K562 (cell line): ENCODE data around the gene DTX4. TPM values are rescaled to one million over a fixed set of nuclear protein-coding genes. Genes with fewer than 3 reads are reported as not detected.

Source experiments
- ATAC-seq: fragments of 200-7000 bp; cut with Tn5 transposase; 3 replicates; pipeline ENCODE4 v1.9.1; 2020; ENCODE audit warnings: moderate library complexity
- BruUV-seq: library from RNA; stranded (reverse); fragments of 400-500 nt; replicated peaks from 2 replicates; lab custom pipeline; 2021; lab: Mats Ljungman, UMichigan
- CTCF ChIA-PET: fragments of 300-600 bp; formaldehyde crosslinking; extraction: SDS; loops from one replicate; lab custom pipeline; 2021; ENCODE audit warnings: low intra/inter-chr PET ratio; lab: Yijun Ruan, JAX
- POLR2A ChIA-PET: fragments of 300-600, 350-650 bp; sonication (Branson Sonifier 250); formaldehyde crosslinking; extraction: SDS; loops from one replicate; lab custom pipeline; 2021; ENCODE audit warnings: antibody characterized with exemption, inconsistent platforms; lab: Yijun Ruan, JAX
- DNase-seq, 4 experiments: peaks; one replicate each; pipeline versions ENCODE4 v3.0.0 to v3.0.0-alpha.2; 2011 to 2018; ENCODE audit warnings: low spot score in 3 of 4, mixed read lengths in 3 of 4; ENCODE audit errors: extremely low read depth in 1 of 4
- FAIRE-seq: peaks from 2 replicates; lab custom pipeline; 2011; peaks lifted over from hg19 to GRCh38; lab: Jason Lieb, UNC
- H2AFZ ChIP-seq: 2 replicates; pipeline ENCODE4 v1.6.0; 2011; ENCODE audit warnings: low read depth, low read length, control low read depth, inconsistent platforms
- H3K27ac ChIP-seq: fragments of 200-600 bp; 3 replicates; pipeline ENCODE4 v1.8.0; 2011; ENCODE audit warnings: low read depth, mild to moderate bottlenecking, control low read depth, inconsistent platforms, low read length, moderate library complexity, mixed read lengths; ENCODE audit errors: extremely low read depth
- H3K27me3 ChIP-seq, 2 experiments: fragments of 300-600 bp in 1 of 2; 2 replicates in 1 of 2; 3 replicates in 1 of 2; pipeline versions ENCODE4 v1.6.0 to v1.8.0; 2011; ENCODE audit warnings: inconsistent platforms in 2 of 2, low read length in 2 of 2, mild to moderate bottlenecking in 1 of 2, mixed read lengths in 1 of 2, moderate library complexity in 1 of 2; ENCODE audit not compliant: control insufficient read depth in 2 of 2, insufficient read depth in 2 of 2
- H3K36me3 ChIP-seq: fragments of 300-600 bp; 3 replicates; pipeline ENCODE4 v1.8.0; 2011; ENCODE audit warnings: mild to moderate bottlenecking, low read length, inconsistent platforms; ENCODE audit not compliant: control insufficient read depth, insufficient read depth
- H3K4me1 ChIP-seq, 2 experiments: fragments of 200-600 bp in 1 of 2; replicated peaks in 1 of 2; 2 replicates in 1 of 2; 3 replicates in 1 of 2; pipeline versions ENCODE4 v1.5.1 to v1.8.0; 2011; ENCODE audit warnings: inconsistent platforms in 2 of 2, low read length in 2 of 2, mild to moderate bottlenecking in 1 of 2, mixed read lengths in 1 of 2, moderate library complexity in 1 of 2; ENCODE audit not compliant: control insufficient read depth in 2 of 2, insufficient read depth in 2 of 2
- H3K4me2 ChIP-seq: 2 replicates; pipeline ENCODE4 v1.6.1; 2011; ENCODE audit warnings: low read length, control low read depth, inconsistent platforms, mixed read lengths; ENCODE audit not compliant: insufficient read depth
- H3K4me3 ChIP-seq: fragments of 200-600 bp; sonication (generic), shearing (Covaris generic); 2 replicates; pipeline ENCODE4 v1.5.1; 2016; ENCODE audit warnings: control low read depth, inconsistent platforms
- H3K79me2 ChIP-seq: fragments of 200-600 bp; 3 replicates; pipeline ENCODE4 v1.8.0; 2011; ENCODE audit warnings: low read length, inconsistent platforms; ENCODE audit not compliant: control insufficient read depth, insufficient read depth
- H3K9ac ChIP-seq, 2 experiments: 2 replicates each; pipeline versions ENCODE4 v1.6.0 to v1.6.1; 2011; ENCODE audit warnings: low read depth in 2 of 2, low read length in 2 of 2, control low read depth in 1 of 2, inconsistent platforms in 1 of 2, mild to moderate bottlenecking in 1 of 2, mixed read lengths in 1 of 2; ENCODE audit not compliant: insufficient read depth in 1 of 2
- H3K9me1 ChIP-seq: one replicate; pipeline ENCODE4 v1.6.0; 2011; ENCODE audit warnings: inconsistent platforms, mild to moderate bottlenecking, low read length, moderate library complexity; ENCODE audit not compliant: control insufficient read depth, insufficient read depth
- H3K9me3 ChIP-seq: replicated peaks from 2 replicates; pipeline ENCODE4 v1.5.1; 2011; ENCODE audit warnings: low read depth, low read length, inconsistent platforms; ENCODE audit not compliant: control insufficient read depth, insufficient read depth
- H4K20me1 ChIP-seq: replicated peaks from 2 replicates; pipeline ENCODE4 v1.6.1; 2011; ENCODE audit warnings: low read length, inconsistent platforms, mixed read lengths; ENCODE audit not compliant: control insufficient read depth, insufficient read depth
- MCM3 ChIP-seq: fragments of 450-650 bp; IDR thresholded peaks from 2 replicates; pipeline ENCODE4 v1.6.1; 2016
- POLR2A ChIP-seq: fragments of 450-650 bp; conservative IDR thresholded peaks from 2 replicates; pipeline ENCODE4 v1.6.1; 2016
- RBM15 ChIP-seq: fragments of 200-400 bp; formaldehyde crosslinking; IDR thresholded peaks from 2 replicates; pipeline ENCODE4 v1.6.1; 2018; ENCODE audit warnings: mild to moderate bottlenecking, low read length, moderate library complexity; ENCODE audit not compliant: insufficient read depth
- SMARCA5 ChIP-seq: fragments of 450-650 bp; IDR thresholded peaks from 2 replicates; pipeline ENCODE4 v1.6.1; 2016
- WGBS: fragments of 100-300 bp; shearing (Covaris generic); methylation state at CpG from one replicate; pipeline ENCODE4 v1.1.6; 2016; ENCODE audit warnings: low coverage, mixed read lengths; ENCODE audit not compliant: insufficient coverage; ENCODE audit errors: missing lambda C conversion rate; 5-methylcytosine and 5-hydroxymethylcytosine counted together
- in situ Hi-C: fragments of 300-500 bp; cut with MboI; formaldehyde crosslinking; loops from 4 replicates; pipeline ENCODE4 v1.15.0; 2018; ENCODE audit warnings: inconsistent platforms, mixed read lengths
- intact Hi-C: fragments of 100-400 bp; cut with micrococcal nuclease; formaldehyde crosslinking; loops from 2 replicates; pipeline ENCODE4 v1.14.2; 2022
- polyA plus RNA-seq, 8 experiments: library from polyadenylated mRNA; depleted of rRNA in 4 of 8; stranded (reverse) in 5 of 8; unstranded in 3 of 8; fragments of >200 nt; fragmentation: Nextera tagmentation in 2 of 8; fragmentation: Illumina TruSeq in 1 of 8; extraction: Ambion mirVana in 2 of 8; extraction: Trizol in 1 of 8; gene quantifications; 2 replicates each; pipeline versions ENCODE4 v1.2.1 to v1.2.3, GENCODE V29; 2011 to 2014; ENCODE audit warnings: inconsistent platforms in 1 of 8, missing spikeins in 1 of 8
- total RNA-seq, 7 experiments: library from RNA; depleted of rRNA in 6 of 7; stranded (reverse); fragments of >200 nt in 6 of 7; fragmentation: Illumina TruSeq in 2 of 7; extraction: Trizol in 2 of 7; gene quantifications; 2 replicates each; pipeline versions ENCODE4 v1.2.1 to v1.2.3, GENCODE V29; 2011 to 2021; ENCODE audit warnings: low replicate concordance in 1 of 7
- TF ChIP-seq, protein P1 (sequence below): sonication (generic); formaldehyde crosslinking; IDR thresholded peaks from 2 replicates; pipeline ENCODE4 v1.8.0; 2022; ENCODE audit warnings: mild to moderate bottlenecking, missing genetic modification reagents, borderline replicate concordance

The DTX4 gene
- total and polyA plus RNA-seq, 9 of the 15 experiments (the other 6 are each of a cell fraction or from before 2014, with no cell fraction given), result 0.03 to 0.47 (median 0.04) TPM; not detected in 4

DNA sequence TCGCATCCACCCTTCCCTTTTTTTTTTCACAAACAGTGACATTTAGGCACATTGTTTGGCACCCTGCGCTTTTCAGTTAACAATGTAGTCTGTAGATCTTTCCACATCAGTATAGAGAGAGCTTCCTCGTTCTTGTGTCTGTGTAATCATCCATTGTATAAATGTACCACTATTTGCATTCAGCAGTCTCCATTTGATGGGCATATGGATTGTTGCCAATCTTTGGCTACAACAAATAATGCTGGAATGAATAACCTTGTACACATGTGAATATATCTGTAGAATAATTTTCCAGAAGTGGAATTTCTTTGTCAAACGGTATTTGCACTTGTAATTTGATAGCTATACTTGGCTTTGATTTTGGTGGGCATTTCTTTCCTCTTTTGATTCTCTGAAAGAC lies 23.7 kb downstream of the DTX4 start:
- WGBS, result under 1% methylated on average over 4 of the region's 4 CpGs
- ChIA-PET POLR2A (interaction anchor here (0.5 to 1.2 kb wide), 2 partner anchors 70 to 651 kb away, joined by 3 read pairs; no protein-coding TSS in a partner anchor), CTCF (no interaction called here)
- Histone ChIP-seq H3K4me1 (no peaks in the 10 kb centered on the region), H3K4me3 (no peak overlapping the region), H4K20me1 (no peaks in the 10 kb centered on the region), H3K4me2 (no peak overlapping the region), H3K27ac (no peak overlapping the region), H3K9ac (no peak overlapping the region), H3K27me3 (peaks cover 12 to 36% of the 10 kb centered on the region in 2 experiments), H3K79me2 (no peaks in the 10 kb centered on the region), H3K9me3 (no peaks in the 10 kb centered on the region), H2AFZ (no peak overlapping the region), H3K9me1 (no peaks in the 10 kb centered on the region), H3K36me3 (no peaks in the 10 kb centered on the region)
- TF ChIP-seq, protein P1, sequence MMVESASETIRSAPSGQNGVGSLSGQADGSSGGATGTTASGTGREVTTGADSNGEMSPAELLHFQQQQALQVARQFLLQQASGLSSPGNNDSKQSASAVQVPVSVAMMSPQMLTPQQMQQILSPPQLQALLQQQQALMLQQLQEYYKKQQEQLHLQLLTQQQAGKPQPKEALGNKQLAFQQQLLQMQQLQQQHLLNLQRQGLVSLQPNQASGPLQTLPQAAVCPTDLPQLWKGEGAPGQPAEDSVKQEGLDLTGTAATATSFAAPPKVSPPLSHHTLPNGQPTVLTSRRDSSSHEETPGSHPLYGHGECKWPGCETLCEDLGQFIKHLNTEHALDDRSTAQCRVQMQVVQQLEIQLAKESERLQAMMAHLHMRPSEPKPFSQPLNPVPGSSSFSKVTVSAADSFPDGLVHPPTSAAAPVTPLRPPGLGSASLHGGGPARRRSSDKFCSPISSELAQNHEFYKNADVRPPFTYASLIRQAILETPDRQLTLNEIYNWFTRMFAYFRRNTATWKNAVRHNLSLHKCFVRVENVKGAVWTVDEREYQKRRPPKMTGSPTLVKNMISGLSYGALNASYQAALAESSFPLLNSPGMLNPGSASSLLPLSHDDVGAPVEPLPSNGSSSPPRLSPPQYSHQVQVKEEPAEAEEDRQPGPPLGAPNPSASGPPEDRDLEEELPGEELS (CRISPR knock-in tag), result no peak
- no peak for TF ChIP-seq MCM3
- TF ChIP-seq POLR2A, result no peak
- TF ChIP-seq RBM15, result no peak
- TF ChIP-seq SMARCA5, result no peak
- intact Hi-C loops, result no loop called here
- no TSS peak for BruUV-seq
- no peak for DNase-seq
- in situ Hi-C loops, result loop anchor here (25.0 kb wide), 1 partner anchor 492 kb away; no protein-coding TSS in a partner anchor
- FAIRE-seq, result no peak
- no peak for ATAC-seq
